C4-2B (cell line): ENCODE measurements around the gene ATP6V1B1.

Experiments
- CTCF ChIP-seq: fragments of 450-650 bp; conservative IDR thresholded peaks from 2 replicates; pipeline ENCODE4 v1.5.1; 2017; ENCODE audit warnings: mild to moderate bottlenecking
- ZFX ChIP-seq: fragments of 450-650 bp; IDR thresholded peaks from 2 replicates; pipeline ENCODE4 v1.6.1; 2017

GRCh38 chr2:70984228-70984575 is 48.5 kb downstream of the ATP6V1B1 start:
- TF ChIP-seq CTCF, result no peak
- TF ChIP-seq ZFX, result no peak
